ENCODE results near the gene RPL22L1.
"Not testable (repeated sequence)": the region's sequence is repeated elsewhere in the genome, so short reads cannot be mapped to it uniquely, and the experiment has no call there.

RPL22L1 gene

DNA sequence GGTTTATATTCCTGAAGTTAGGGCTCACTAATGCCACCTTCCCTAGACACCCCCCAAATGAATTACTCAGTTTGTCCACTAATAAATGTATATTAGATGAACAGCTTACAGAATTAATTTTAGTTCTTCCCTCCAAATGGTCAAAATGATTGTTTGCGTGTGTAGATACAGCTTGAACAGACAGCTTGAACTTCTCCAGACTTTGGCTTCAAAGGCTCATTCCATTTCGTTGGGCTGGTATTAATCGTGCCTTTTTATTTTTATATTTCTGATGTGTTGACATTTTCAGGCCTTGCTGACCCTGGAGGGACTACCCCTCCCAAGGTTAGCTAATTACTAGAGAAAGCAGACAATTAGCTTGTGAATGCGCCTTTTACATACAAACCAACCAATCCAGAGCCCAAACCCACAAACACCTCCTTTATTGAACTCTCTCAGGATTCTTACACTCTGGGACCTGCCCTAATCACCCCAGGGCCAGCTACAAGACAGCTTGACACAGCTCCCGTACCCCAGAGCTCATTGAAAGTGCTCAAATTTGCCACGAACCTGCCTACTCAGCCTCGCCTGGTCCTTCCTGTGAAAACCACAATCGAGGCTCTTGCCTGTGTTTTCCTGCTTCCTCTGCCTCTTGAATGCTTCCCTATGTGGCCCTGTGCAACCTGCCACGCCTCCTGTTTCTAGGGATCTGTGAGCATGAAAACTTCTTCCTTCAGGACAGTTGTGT lies 40.3 kb downstream of the RPL22L1 start:
- no peaks in the 10 kb centered on the region for H3K27me3 ChIP-seq (replicated peaks)
- no peak overlapping the region for H3K27ac ChIP-seq
- no peak for DNase-seq
- TF ChIP-seq, protein P1, sequence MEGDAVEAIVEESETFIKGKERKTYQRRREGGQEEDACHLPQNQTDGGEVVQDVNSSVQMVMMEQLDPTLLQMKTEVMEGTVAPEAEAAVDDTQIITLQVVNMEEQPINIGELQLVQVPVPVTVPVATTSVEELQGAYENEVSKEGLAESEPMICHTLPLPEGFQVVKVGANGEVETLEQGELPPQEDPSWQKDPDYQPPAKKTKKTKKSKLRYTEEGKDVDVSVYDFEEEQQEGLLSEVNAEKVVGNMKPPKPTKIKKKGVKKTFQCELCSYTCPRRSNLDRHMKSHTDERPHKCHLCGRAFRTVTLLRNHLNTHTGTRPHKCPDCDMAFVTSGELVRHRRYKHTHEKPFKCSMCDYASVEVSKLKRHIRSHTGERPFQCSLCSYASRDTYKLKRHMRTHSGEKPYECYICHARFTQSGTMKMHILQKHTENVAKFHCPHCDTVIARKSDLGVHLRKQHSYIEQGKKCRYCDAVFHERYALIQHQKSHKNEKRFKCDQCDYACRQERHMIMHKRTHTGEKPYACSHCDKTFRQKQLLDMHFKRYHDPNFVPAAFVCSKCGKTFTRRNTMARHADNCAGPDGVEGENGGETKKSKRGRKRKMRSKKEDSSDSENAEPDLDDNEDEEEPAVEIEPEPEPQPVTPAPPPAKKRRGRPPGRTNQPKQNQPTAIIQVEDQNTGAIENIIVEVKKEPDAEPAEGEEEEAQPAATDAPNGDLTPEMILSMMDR (IDR thresholded peaks at IDR 0.05; ENCODE audit: low read depth, low read length, missing control alignments) = no peak
- no peaks in the 10 kb centered on the region for H3K36me3 ChIP-seq (replicated peaks)
- no peak overlapping the region for H3K4me3 ChIP-seq (ENCODE audit: low read depth, low read length)
- in situ Hi-C loops (cut with HindIII; ENCODE audit: low pct_ligation_motif_present, low sequenced_read_pairs) = no loop called here

DNA sequence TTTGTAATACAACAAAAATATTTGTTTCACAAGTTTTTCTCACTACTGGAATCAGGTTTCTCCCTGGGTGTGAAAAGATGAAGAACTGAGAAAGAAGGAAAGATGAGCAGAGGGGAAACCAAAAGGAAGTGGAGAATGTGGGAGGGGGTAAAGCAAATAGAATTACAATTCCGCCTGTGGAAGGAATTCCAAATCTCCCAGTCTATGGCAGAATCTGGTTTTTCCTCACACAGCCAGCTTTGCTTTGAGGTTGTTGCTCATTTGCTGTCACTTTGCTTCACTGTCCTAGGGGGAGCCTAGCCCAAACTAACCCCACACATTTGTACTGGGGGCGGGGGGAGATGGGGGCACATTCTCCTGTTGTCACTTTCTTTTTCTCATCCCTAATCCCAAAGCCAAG lies 43.9 kb downstream of the RPL22L1 start:
- Histone ChIP-seq H3K4me3 (ENCODE audit: low read depth, low read length) (no peak overlapping the region), H3K36me3 (replicated peaks) (no peaks in the 10 kb centered on the region), H3K27me3 (replicated peaks) (no peaks in the 10 kb centered on the region), H3K27ac (no peak overlapping the region)
- TF ChIP-seq, protein P1 (IDR thresholded peaks at IDR 0.05; ENCODE audit: low read depth, low read length, missing control alignments) = no peak
- DNase-seq = no peak
- in situ Hi-C loops (cut with HindIII; ENCODE audit: low pct_ligation_motif_present, low sequenced_read_pairs) = no loop called here

DNA sequence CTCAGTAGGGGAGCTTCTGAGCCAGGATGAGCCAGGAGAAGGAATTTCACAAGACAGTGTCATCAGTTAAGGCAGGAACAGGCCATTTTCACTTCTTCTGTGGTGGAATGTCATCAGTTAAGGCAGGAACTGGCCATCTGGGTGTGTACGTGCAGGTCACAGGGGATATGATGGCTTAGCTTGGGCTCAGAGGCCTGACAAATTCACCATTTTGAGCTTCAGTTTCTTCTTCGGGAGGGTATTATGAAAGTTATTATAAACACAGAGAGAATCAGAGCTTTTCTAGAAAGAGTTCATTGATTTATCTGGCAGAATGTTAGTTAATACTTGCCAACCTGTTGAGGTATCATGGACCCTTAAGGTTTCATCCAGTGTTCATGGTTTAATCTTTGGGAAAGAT lies 46.4 kb downstream of the RPL22L1 start:
- not testable (repeated sequence) for DNase-seq; H3K27me3 ChIP-seq (replicated peaks); H3K27ac ChIP-seq; H3K4me3 ChIP-seq (ENCODE audit: low read depth, low read length); H3K36me3 ChIP-seq (replicated peaks)
- in situ Hi-C loops (cut with HindIII; ENCODE audit: low pct_ligation_motif_present, low sequenced_read_pairs) = loop anchor here (25.0 kb wide), 1 partner anchor 386 kb away; no protein-coding TSS in a partner anchor

DNA sequence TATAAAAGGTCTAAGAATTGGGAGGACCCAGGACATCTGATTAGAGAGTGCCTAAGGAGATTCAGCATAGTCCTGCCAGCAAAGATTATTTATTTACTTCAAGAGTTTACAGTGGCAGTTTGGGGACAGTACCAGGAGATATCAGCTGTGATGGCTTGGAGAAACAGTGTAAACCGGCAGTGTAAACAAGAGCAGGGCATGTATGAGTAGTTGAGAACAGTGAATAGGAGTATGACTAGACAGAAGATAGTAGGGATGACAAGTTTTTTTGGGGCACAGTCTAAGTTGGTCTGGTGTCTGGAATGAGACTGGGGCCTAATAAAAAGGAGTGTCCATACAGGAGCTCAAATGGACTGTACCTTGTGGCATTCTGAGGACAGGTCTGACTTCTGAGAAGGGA lies 51.7 kb downstream of the RPL22L1 start:
- H3K4me3 ChIP-seq (ENCODE audit: low read depth, low read length); H3K27ac ChIP-seq; H3K36me3 ChIP-seq (replicated peaks); H3K27me3 ChIP-seq (replicated peaks); DNase-seq: not testable (repeated sequence)
- in situ Hi-C loops (cut with HindIII; ENCODE audit: low pct_ligation_motif_present, low sequenced_read_pairs) = loop anchor here (25.0 kb wide), 1 partner anchor 381 kb away; no protein-coding TSS in a partner anchor

DNA sequence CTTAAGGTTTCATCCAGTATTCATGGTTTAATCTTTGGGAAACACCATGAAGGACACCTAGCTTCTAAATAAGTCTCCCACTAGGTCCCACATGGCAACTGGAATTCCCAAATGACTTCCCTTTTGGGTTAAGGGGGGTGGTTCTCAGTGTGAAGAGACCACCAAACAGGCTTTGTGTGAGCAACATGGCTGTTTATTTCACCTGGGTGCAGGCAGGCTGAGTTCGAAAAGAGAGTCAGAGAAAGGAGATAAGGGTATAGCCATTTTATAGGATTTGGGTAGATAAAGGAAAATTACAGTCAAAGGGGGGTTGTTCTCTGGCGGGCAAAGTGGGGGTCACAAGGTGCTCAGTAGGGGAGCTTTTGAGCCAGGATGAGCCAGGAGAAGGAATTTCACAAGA lies 52.5 kb downstream of the RPL22L1 start:
- H3K27me3 ChIP-seq (replicated peaks); H3K27ac ChIP-seq; H3K4me3 ChIP-seq (ENCODE audit: low read depth, low read length); H3K36me3 ChIP-seq (replicated peaks); DNase-seq: not testable (repeated sequence)
- in situ Hi-C loops (cut with HindIII; ENCODE audit: low pct_ligation_motif_present, low sequenced_read_pairs) = loop anchor here (25.0 kb wide), 1 partner anchor 380 kb away; no protein-coding TSS in a partner anchor

DNA sequence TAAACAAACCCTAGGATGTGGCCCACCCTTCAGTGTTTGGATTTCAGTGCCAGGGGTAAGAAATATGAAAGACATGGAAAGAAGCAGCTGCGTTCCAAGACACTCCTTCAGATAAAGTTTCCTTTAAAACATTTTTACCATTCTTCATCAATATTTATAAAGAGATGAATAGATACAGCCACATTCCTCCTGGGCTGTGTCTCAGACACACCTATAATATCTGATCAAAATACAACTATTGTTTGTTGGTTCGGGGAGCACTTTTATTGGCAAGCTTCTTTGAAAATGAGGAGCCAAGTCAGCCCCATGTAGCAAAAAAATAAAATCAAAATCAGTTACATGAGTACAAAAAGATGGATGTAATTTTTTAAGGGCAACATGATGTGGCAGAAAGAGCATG lies 53.2 kb downstream of the RPL22L1 start:
- DNase-seq = no peak
- no peak overlapping the region for H3K27ac ChIP-seq
- in situ Hi-C loops (cut with HindIII; ENCODE audit: low pct_ligation_motif_present, low sequenced_read_pairs) = loop anchor here (25.0 kb wide), 1 partner anchor 380 kb away; no protein-coding TSS in a partner anchor
- TF ChIP-seq, protein P1 (IDR thresholded peaks at IDR 0.05; ENCODE audit: low read depth, low read length, missing control alignments) = no peak
- no peaks in the 10 kb centered on the region for H3K36me3 ChIP-seq (replicated peaks)
- no peak overlapping the region for H3K4me3 ChIP-seq (ENCODE audit: low read depth, low read length)
- H3K27me3 ChIP-seq (replicated peaks) = no peaks in the 10 kb centered on the region

DNA sequence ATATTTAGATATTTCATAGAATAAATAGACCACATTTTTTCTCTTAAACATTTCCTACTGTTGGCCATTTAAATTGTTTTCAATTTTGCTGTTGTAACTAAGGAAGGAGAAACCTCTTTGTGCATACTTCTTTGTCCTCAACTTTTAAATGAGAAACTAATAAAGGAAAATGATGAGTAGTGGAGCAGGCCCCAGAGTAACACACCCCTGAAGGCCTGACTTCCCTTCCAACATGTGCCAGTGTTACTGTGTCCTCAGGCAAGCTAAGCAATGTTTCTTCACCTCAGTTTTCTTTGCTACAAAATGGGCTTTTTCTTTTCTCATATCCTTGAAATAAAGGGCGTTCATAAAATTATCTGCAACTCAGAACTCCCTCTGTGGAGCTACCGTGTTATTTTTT lies 53.7 kb downstream of the RPL22L1 start:
- no peaks in the 10 kb centered on the region for H3K36me3 ChIP-seq (replicated peaks)
- in situ Hi-C loops (cut with HindIII; ENCODE audit: low pct_ligation_motif_present, low sequenced_read_pairs) = loop anchor here (25.0 kb wide), 1 partner anchor 379 kb away; no protein-coding TSS in a partner anchor

More for the DNA sequence above, 53.7 kb downstream of the RPL22L1 start:
- no peaks in the 10 kb centered on the region for H3K27me3 ChIP-seq (replicated peaks)
- no peak overlapping the region for H3K4me3 ChIP-seq (ENCODE audit: low read depth, low read length)
- TF ChIP-seq, protein P1 (IDR thresholded peaks at IDR 0.05; ENCODE audit: low read depth, low read length, missing control alignments) = no peak
- no peak for DNase-seq
- H3K27ac ChIP-seq = no peak overlapping the region

Measured in brain microvascular endothelial cell (primary cell).